Measurements from ENCODE around the gene PDE8A. TPM values are rescaled to one million over a fixed set of nuclear protein-coding genes. Genes with fewer than 3 reads are reported as not detected.

The PDE8A gene
- total RNA-seq, 1 experiment from 2014 or later, result 32.0 TPM

DNA sequence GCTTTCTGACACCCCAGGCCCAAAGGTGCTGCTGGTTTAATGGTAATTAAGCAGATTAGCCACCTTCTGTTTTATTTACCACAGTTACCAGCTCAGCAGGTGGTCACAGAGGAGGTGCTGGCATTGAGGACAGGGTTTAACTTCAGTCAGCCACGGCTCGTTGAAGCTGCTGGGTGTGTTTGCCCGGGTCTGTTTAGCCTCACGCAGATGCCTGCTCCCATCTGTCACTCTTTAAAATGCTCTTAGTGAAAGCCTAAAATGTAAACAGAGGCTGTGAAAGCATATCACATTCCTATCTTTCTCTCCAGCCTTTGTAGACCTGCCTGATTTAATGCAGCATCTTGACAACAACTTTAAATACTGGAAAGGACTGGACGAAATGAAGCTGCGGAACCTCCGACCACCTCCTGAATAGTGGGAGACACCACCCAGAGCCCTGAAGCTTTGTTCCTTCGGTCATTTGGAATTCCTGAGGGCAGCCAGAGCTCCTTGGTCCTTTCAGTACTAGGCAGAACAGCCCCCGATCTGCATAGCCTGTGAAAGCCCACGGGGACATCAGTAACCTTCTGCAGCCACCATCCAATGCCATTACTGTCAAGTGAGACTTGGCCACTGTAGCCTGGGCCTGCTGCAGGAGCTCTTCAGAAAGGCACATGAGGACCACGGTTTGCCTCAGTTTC, 156.0 kb downstream of the PDE8A start:
- BruUV-seq (replicated peaks), result no TSS peak
- no peaks in the 10 kb centered on the region for H3K27me3 Mint-ChIP-seq (ENCODE audit: insufficient read depth, unreplicated experiment)

DNA sequence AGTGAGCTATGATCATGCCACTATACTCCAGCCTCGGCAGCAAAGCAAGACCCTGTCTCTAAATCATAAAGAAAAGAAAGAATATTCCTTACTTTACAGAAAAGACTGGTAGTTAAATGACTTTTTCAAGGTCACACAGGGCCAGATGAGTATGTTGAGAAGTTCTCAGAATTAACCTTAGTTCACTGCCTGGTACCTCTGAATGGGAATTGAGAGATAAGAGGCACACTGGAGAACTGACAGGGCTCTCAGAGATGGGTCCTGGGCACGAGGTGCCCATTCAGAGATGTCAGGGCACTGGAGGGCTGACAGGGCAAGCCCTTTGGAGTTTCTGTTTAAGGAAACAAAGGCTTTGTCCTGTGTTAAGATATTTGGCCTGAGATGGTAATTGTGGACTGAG, 157.7 kb downstream of the PDE8A start:
- H3K4me1 Mint-ChIP-seq (ENCODE audit: low read depth, unreplicated experiment), result no peaks in the 10 kb centered on the region
- Histone ChIP-seq H3K4me3 (ENCODE audit: low read depth, low read length) (no peak overlapping the region), H3K9me3 (no peaks in the 10 kb centered on the region), H3K27me3 (replicated peaks; ENCODE audit: control insufficient read depth, insufficient read depth, low read length) (no peaks in the 10 kb centered on the region), H3K4me1 (no peaks in the 10 kb centered on the region), H3K36me3 (ENCODE audit: control insufficient read depth, insufficient read depth, low read length) (no peaks in the 10 kb centered on the region)
- H3K27ac Mint-ChIP-seq (ENCODE audit: unreplicated experiment), result no peak overlapping the region
- ChIA-PET CTCF (no interaction called here), POLR2A (no interaction called here)
- no peak overlapping the region for H3K4me3 Mint-ChIP-seq (ENCODE audit: unreplicated experiment)
- intact Hi-C loops (cut with micrococcal nuclease; ENCODE audit: unreplicated experiment), result no loop called here
- no peaks in the 10 kb centered on the region for H3K9me3 Mint-ChIP-seq (ENCODE audit: unreplicated experiment)
- H3K27me3 Mint-ChIP-seq (ENCODE audit: insufficient read depth, unreplicated experiment), result no peaks in the 10 kb centered on the region
- BruUV-seq (replicated peaks), result no TSS peak
- TF ChIP-seq, protein P1, sequence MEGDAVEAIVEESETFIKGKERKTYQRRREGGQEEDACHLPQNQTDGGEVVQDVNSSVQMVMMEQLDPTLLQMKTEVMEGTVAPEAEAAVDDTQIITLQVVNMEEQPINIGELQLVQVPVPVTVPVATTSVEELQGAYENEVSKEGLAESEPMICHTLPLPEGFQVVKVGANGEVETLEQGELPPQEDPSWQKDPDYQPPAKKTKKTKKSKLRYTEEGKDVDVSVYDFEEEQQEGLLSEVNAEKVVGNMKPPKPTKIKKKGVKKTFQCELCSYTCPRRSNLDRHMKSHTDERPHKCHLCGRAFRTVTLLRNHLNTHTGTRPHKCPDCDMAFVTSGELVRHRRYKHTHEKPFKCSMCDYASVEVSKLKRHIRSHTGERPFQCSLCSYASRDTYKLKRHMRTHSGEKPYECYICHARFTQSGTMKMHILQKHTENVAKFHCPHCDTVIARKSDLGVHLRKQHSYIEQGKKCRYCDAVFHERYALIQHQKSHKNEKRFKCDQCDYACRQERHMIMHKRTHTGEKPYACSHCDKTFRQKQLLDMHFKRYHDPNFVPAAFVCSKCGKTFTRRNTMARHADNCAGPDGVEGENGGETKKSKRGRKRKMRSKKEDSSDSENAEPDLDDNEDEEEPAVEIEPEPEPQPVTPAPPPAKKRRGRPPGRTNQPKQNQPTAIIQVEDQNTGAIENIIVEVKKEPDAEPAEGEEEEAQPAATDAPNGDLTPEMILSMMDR (IDR thresholded peaks at IDR 0.05; ENCODE audit: insufficient read depth in 1 of 2, low read depth in 1 of 2, low read length in 1 of 2, severe bottlenecking in 1 of 2, unreplicated experiment in 1 of 2), result no peak
- DNase-seq, result no peak
- H3K36me3 Mint-ChIP-seq (ENCODE audit: insufficient read depth, unreplicated experiment), result peaks cover 20% of the 10 kb centered on the region

More for the DNA sequence above, 156.0 kb downstream of the PDE8A start:
- no peaks in the 10 kb centered on the region for H3K4me1 Mint-ChIP-seq (ENCODE audit: low read depth, unreplicated experiment)
- no peak overlapping the region for H3K27ac Mint-ChIP-seq (ENCODE audit: unreplicated experiment)
- peaks cover 1% of the 10 kb centered on the region for H3K9me3 Mint-ChIP-seq (ENCODE audit: unreplicated experiment)
- H3K36me3 Mint-ChIP-seq (ENCODE audit: insufficient read depth, unreplicated experiment), result peaks cover 30% of the 10 kb centered on the region
- Histone ChIP-seq H3K9me3 (no peaks in the 10 kb centered on the region), H3K4me1 (no peaks in the 10 kb centered on the region), H3K36me3 (ENCODE audit: control insufficient read depth, insufficient read depth, low read length) (no peaks in the 10 kb centered on the region), H3K27me3 (replicated peaks; ENCODE audit: control insufficient read depth, insufficient read depth, low read length) (no peaks in the 10 kb centered on the region), H3K4me3 (ENCODE audit: low read depth, low read length) (no peak overlapping the region)
- no peak for DNase-seq
- CTCF ChIA-PET, result no interaction called here
- no peak overlapping the region for H3K4me3 Mint-ChIP-seq (ENCODE audit: unreplicated experiment)
- intact Hi-C loops (cut with micrococcal nuclease; ENCODE audit: unreplicated experiment), result no loop called here
- POLR2A ChIA-PET, result no interaction called here
- TF ChIP-seq, protein P1 (IDR thresholded peaks at IDR 0.05; ENCODE audit: insufficient read depth in 1 of 2, low read depth in 1 of 2, low read length in 1 of 2, severe bottlenecking in 1 of 2, unreplicated experiment in 1 of 2), result no peak

DNA sequence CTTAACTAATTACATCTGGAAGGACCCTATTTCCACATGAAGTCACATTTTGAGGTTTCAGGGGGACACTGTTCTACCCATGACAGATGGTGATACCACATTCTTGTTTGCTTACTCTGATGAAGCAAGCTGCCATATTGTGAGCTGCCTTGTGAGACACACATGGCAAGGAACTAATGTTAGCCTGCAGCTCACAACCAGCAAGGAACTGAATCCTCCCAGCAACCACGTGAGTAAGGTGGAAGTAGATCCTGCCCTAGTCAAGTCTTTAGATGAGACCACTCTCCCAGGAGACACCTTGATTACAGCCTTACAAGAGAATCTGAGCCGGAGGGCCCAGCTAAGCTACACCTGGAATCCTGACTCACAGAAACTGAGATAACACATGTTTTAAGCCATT, 160.1 kb downstream of the PDE8A start:
- Histone ChIP-seq H3K4me1 (no peaks in the 10 kb centered on the region), H3K9me3 (no peaks in the 10 kb centered on the region), H3K27me3 (replicated peaks; ENCODE audit: control insufficient read depth, insufficient read depth, low read length) (no peaks in the 10 kb centered on the region), H3K36me3 (ENCODE audit: control insufficient read depth, insufficient read depth, low read length) (no peaks in the 10 kb centered on the region), H3K4me3 (ENCODE audit: low read depth, low read length) (no peak overlapping the region)
- no peak for DNase-seq
- Mint-ChIP-seq H3K27ac (ENCODE audit: unreplicated experiment) (no peak overlapping the region), H3K27me3 (ENCODE audit: insufficient read depth, unreplicated experiment) (no peaks in the 10 kb centered on the region), H3K36me3 (ENCODE audit: insufficient read depth, unreplicated experiment) (peaks cover 16% of the 10 kb centered on the region), H3K9me3 (ENCODE audit: unreplicated experiment) (no peaks in the 10 kb centered on the region), H3K4me3 (ENCODE audit: unreplicated experiment) (no peak overlapping the region), H3K4me1 (ENCODE audit: low read depth, unreplicated experiment) (no peaks in the 10 kb centered on the region)
- TF ChIP-seq, protein P1 (IDR thresholded peaks at IDR 0.05; ENCODE audit: insufficient read depth in 1 of 2, low read depth in 1 of 2, low read length in 1 of 2, severe bottlenecking in 1 of 2, unreplicated experiment in 1 of 2), result no peak
- CTCF ChIA-PET, result no interaction called here
- no TSS peak for BruUV-seq (replicated peaks)
- POLR2A ChIA-PET, result interaction anchor here (0.6 kb wide), 1 partner anchor 23 kb away, joined by 3 read pairs; no protein-coding TSS in a partner anchor
- intact Hi-C loops (cut with micrococcal nuclease; ENCODE audit: unreplicated experiment), result no loop called here
